ENCODE results near the gene GRAMD1B.
A peak's percentile ranks its signal among the peaks of the same experiment; 100 is the strongest.
"Not testable (repeated sequence)": the region's sequence is repeated elsewhere in the genome, so short reads cannot be mapped to it uniquely, and the experiment has no call there.

The GRAMD1B gene

GRCh38 chr11:123653827-123654565 is 223.9 kb downstream of the GRAMD1B start:
- DNase-seq: peak; percentile 5

GRCh38 chr11:123654566-123655081 is 224.6 kb downstream of the GRAMD1B start, which contains the start of gene SCN3B:
Gene SCN3B, minus strand, starts transcription at chr11:123654624. Its CDS starts 823 bp downstream, at chr11:123653801.
- peak; percentile 54 for DNase-seq

DNA sequence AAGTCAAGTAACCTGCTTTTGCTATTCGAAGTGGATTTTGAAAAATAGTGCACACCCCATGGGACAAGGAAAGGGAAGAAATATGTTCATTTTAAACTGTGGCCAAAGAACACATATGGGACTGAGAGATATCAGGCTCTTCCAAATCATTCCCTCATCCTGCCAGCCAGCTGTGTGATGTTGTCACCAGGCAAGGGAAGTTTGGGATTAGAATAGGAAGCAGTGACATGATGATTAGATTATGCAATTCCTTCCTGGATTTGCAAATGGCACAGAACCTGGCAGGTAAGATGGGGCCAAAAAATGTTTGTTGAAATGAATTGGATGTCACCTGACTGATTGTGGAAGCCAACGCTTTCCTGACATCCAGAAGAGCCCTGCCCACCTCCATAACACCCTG is 229.2 kb downstream of the GRAMD1B start:
- DNase-seq: no peak

DNA sequence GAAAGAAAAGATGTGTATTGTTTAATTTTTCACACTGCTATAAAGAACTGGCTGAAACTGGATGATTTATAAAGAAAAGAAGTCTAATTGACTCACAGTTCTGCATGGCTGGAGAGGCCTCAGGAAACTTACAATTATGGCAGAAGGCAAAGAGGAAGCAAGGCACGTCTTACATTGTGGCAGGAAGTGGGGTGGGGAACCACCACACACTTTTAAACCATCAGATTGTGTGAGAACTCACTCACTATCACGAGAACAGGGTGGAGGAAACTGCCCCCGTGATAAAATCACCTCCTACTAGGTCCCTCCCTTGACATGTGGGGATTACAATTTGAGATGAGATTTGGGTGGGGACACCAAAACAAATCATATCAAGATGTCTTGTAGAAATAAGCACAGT is 229.9 kb downstream of the GRAMD1B start:
- not testable (repeated sequence) for DNase-seq

DNA sequence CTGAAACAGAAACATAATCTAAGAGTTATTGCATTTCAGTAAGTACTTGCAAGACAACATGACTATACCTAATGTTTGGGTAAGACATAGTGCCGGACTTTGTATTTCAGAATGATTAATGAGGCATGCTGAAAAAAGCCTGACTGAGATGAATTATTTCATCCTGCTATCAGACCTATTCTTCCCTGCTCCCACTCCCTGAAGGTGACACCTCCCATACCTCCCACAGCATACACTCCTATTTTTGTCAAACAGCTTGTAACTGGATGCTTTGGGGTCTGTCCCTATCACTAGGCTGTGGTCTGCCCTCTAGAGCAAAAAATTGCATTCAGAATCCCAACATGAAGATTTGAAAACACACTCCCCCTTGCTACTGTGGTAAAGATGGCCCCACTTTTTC is 235.2 kb downstream of the GRAMD1B start:
- no peak for DNase-seq

- no peak for DNase-seq
These were observed 240.0 kb downstream of the GRAMD1B start for GRCh38 chr11:123670081-123670480.

GRCh38 chr11:123671534-123671933 is 241.5 kb downstream of the GRAMD1B start:
- DNase-seq: no peak

DNA sequence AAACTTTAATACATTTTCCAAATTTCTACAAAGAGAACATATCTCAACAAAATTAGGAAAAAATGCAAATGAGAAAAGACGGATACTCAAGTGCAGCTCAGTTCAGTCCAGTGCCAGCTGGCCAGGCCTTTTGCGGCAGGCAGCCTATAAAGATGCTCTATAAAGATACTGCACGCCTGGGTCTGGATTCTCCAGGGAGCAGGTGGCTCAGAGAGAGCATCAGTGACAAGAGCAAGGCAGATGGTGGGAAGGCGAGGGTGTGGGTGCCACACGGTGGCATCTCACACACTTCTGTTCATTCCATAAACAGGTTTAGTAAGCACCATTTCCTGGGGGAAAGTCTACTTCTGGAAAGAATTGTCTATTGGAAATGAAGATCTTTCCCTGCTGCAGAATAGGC is 242.5 kb downstream of the GRAMD1B start:
- DNase-seq: no peak

DNA sequence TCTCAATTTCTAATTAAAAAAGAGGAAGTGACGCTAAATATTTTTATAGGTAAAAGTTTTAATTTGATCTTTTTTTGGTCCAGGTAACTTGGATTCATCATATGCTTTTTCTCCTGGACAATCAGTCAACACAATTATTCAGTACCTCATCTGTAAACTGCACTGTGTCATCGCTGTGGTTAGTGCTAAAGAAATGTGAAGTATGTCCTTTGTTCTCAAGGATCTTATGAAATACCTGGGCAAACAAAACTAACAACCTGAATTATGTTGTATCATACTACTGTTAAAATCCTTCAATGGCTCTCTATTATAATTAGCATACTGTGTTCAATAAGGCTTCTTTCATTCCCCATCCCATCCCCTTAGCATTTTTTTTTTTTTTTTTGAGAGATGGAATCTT is 244.2 kb downstream of the GRAMD1B start:
- DNase-seq: no peak
